Trophoblast cell (in vitro differentiated cells and primary cell): ENCODE measurements around the gene RNF31.

Experiments
- DNase-seq, 2 donors: peaks; one replicate each; pipeline ENCODE4 v3.0.0-alpha.2; 2016
- H2AFZ ChIP-seq: 2 replicates; pipeline ENCODE4 v1.6.1; 2013; ENCODE audit warnings: low read length, moderate library complexity, mild to moderate bottlenecking; ENCODE audit not compliant: insufficient read depth, poor library complexity
- H2AK5ac ChIP-seq: 2 replicates; pipeline ENCODE4 v1.6.1; 2013; ENCODE audit warnings: mild to moderate bottlenecking, low read length
- H2BK120ac ChIP-seq: 2 replicates; pipeline ENCODE4 v1.6.1; 2013; ENCODE audit warnings: low read length, mild to moderate bottlenecking, moderate library complexity; ENCODE audit not compliant: insufficient read depth, poor library complexity
- H2BK12ac ChIP-seq: 2 replicates; pipeline ENCODE4 v1.6.1; 2013; ENCODE audit warnings: mild to moderate bottlenecking, low read length, moderate library complexity
- H2BK5ac ChIP-seq: 2 replicates; pipeline ENCODE4 v1.6.1; 2013; ENCODE audit warnings: low read length, low read depth, moderate library complexity, mild to moderate bottlenecking; ENCODE audit not compliant: poor library complexity
- H3K14ac ChIP-seq: 2 replicates; pipeline ENCODE4 v1.6.1; 2013; ENCODE audit warnings: mild to moderate bottlenecking, low read length
- H3K18ac ChIP-seq: 2 replicates; pipeline ENCODE4 v1.6.1; 2013; ENCODE audit warnings: mild to moderate bottlenecking, low read length
- H3K23ac ChIP-seq: 2 replicates; pipeline ENCODE4 v1.6.1; 2013; ENCODE audit warnings: low read length
- H3K27ac ChIP-seq: 2 replicates; pipeline ENCODE4 v1.5.1; 2013; ENCODE audit warnings: low read depth, mild to moderate bottlenecking, inconsistent platforms, low read length, moderate library complexity
- H3K27me3 ChIP-seq: 2 replicates; pipeline ENCODE4 v1.6.1; 2013; ENCODE audit warnings: inconsistent platforms, mild to moderate bottlenecking, low read length, moderate library complexity; ENCODE audit not compliant: insufficient read depth
- H3K36me3 ChIP-seq, 2 experiments: 1 replicate in 1 of 2; 2 replicates in 1 of 2; pipeline ENCODE4 v1.6.1; 2013; ENCODE audit warnings: low read length in 2 of 2, mild to moderate bottlenecking in 2 of 2, moderate library complexity in 1 of 2; ENCODE audit not compliant: insufficient read depth in 2 of 2, control insufficient read depth in 1 of 2
- H3K4ac ChIP-seq: 2 replicates; pipeline ENCODE4 v1.6.1; 2013; ENCODE audit warnings: low read depth, mild to moderate bottlenecking, low read length, moderate library complexity
- H3K4me1 ChIP-seq, 2 experiments: 1 replicate in 1 of 2; 2 replicates in 1 of 2; pipeline ENCODE4 v1.6.1; 2013; ENCODE audit warnings: low read length in 2 of 2, mild to moderate bottlenecking in 2 of 2, moderate library complexity in 1 of 2; ENCODE audit not compliant: insufficient read depth in 2 of 2, control insufficient read depth in 1 of 2
- H3K4me2 ChIP-seq: 2 replicates; pipeline ENCODE4 v1.6.1; 2013; ENCODE audit warnings: inconsistent platforms, mild to moderate bottlenecking, low read length, moderate library complexity
- H3K4me3 ChIP-seq: 2 replicates; pipeline ENCODE4 v1.5.1; 2013; ENCODE audit warnings: mild to moderate bottlenecking, low read depth, low read length, inconsistent platforms
- H3K79me1 ChIP-seq: one replicate; pipeline ENCODE4 v1.6.1; 2013; ENCODE audit warnings: low read length
- H3K79me2 ChIP-seq: 2 replicates; pipeline ENCODE4 v1.6.1; 2013; ENCODE audit warnings: low read length, mild to moderate bottlenecking; ENCODE audit not compliant: control insufficient read depth, insufficient read depth, poor library complexity
- H3K9ac ChIP-seq: 2 replicates; pipeline ENCODE4 v1.6.1; 2013; ENCODE audit warnings: mild to moderate bottlenecking, low read length
- H3K9me3 ChIP-seq: 2 replicates; pipeline ENCODE4 v1.6.1; 2013; ENCODE audit warnings: low read depth, mild to moderate bottlenecking, control low read depth, inconsistent platforms, low read length; ENCODE audit not compliant: insufficient read depth
- H4K12ac ChIP-seq: 2 replicates; pipeline ENCODE4 v1.6.1; 2013; ENCODE audit warnings: low read depth, mild to moderate bottlenecking, low read length, moderate library complexity
- H4K8ac ChIP-seq: 2 replicates; pipeline ENCODE4 v1.6.1; 2013; ENCODE audit warnings: low read depth, mild to moderate bottlenecking, low read length, moderate library complexity
- H4K91ac ChIP-seq: one replicate; pipeline ENCODE4 v1.6.1; 2013; ENCODE audit warnings: low read depth, mild to moderate bottlenecking, low read length, moderate library complexity
- WGBS: extraction: QIAGEN DNeasy Blood & Tissue Kit; methylation state at CpG from one replicate; pipeline ENCODE4 v1.1.7; 2013; ENCODE audit warnings: missing lambda C conversion rate; ENCODE audit not compliant: insufficient read length, insufficient coverage; ENCODE audit errors: extremely low coverage; 5-methylcytosine and 5-hydroxymethylcytosine counted together

Gene RNF31

GRCh38 chr14:24133735-24134134 is 13.6 kb upstream of the RNF31 start:
- no peak overlapping the region for H3K4me3 ChIP-seq
- H3K9me3 ChIP-seq = no peaks in the 10 kb centered on the region
- no peak overlapping the region for H2BK12ac ChIP-seq
- H2BK5ac ChIP-seq = no peak overlapping the region
- H3K9ac ChIP-seq = no peak overlapping the region
- no peak overlapping the region for H3K14ac ChIP-seq
- H3K79me2 ChIP-seq = peaks cover 3% of the 10 kb centered on the region
- no peak for DNase-seq
- peaks cover 5% of the 10 kb centered on the region for H3K79me1 ChIP-seq
- no CpG with 5 or more reads among the region's 1 CpG for WGBS
- no peak overlapping the region for H4K12ac ChIP-seq
- H3K4me1 ChIP-seq = peaks cover 6 to 10% of the 10 kb centered on the region in 2 experiments
- H2AK5ac ChIP-seq = no peak overlapping the region
- H3K23ac ChIP-seq = no peak overlapping the region
- no peak overlapping the region for H3K4ac ChIP-seq
- no peaks in the 10 kb centered on the region for H3K27me3 ChIP-seq
- H2BK120ac ChIP-seq = no peak overlapping the region
- no peak overlapping the region for H3K4me2 ChIP-seq
- H2AFZ ChIP-seq = no peak overlapping the region
- no peak overlapping the region for H3K18ac ChIP-seq
- peaks cover 9 to 10% of the 10 kb centered on the region in 2 experiments for H3K36me3 ChIP-seq
- no peak overlapping the region for H4K8ac ChIP-seq
- H4K91ac ChIP-seq = no peak overlapping the region
- H3K27ac ChIP-seq = no peak overlapping the region

GRCh38 chr14:24135584-24135833 is 11.8 kb upstream of the RNF31 start:
- Histone ChIP-seq H3K9me3 (peaks cover 1% of the 10 kb centered on the region), H3K4me3 (peak overlapping the region; percentile 96), H4K91ac (no peak overlapping the region), H3K4me2 (peak overlapping the region; percentile 78), H2BK12ac (no peak overlapping the region), H4K8ac (peak overlapping the region; percentile 41), H3K27me3 (no peaks in the 10 kb centered on the region), H3K79me2 (peaks cover 3% of the 10 kb centered on the region), H3K27ac (no peak overlapping the region), H4K12ac (no peak overlapping the region), H3K79me1 (peaks cover 5% of the 10 kb centered on the region), H2BK5ac (no peak overlapping the region), H3K4me1 (peaks cover 6 to 10% of the 10 kb centered on the region in 2 experiments), H3K18ac (no peak overlapping the region), H3K14ac (no peak overlapping the region), H3K36me3 (peaks cover 19% of the 10 kb centered on the region in 2 experiments), H2AFZ (peak overlapping the region; percentile 48), H3K23ac (no peak overlapping the region), H2BK120ac (no peak overlapping the region), H3K4ac (no peak overlapping the region), H3K9ac (no peak overlapping the region), H2AK5ac (no peak overlapping the region)
- DNase-seq = no peak
- WGBS = no CpG with 5 or more reads among the region's 9 CpGs

GRCh38 chr14:24135834-24136683 is 11.2 kb upstream of the RNF31 start, which contains the start of gene PSME1:
PSME1 (plus strand) TSS chr14:24136194; CDS start chr14:24136263, 69 bp downstream.
- peaks cover 1% of the 10 kb centered on the region for H3K9me3 ChIP-seq
- H3K9ac ChIP-seq = peak within 1 kb of the TSS; percentile 73
- peak within 1 kb of the TSS; percentile 67 for H4K91ac ChIP-seq
- H3K4me3 ChIP-seq = peak within 1 kb of the TSS; percentile 96
- peaks cover 6 to 10% of the 10 kb centered on the region in 2 experiments for H3K4me1 ChIP-seq
- peak within 1 kb of the TSS; percentile 84 for H4K8ac ChIP-seq
- H2AFZ ChIP-seq = peak within 1 kb of the TSS; percentile 61
- peak within 1 kb of the TSS; percentile 78 for H3K4me2 ChIP-seq
- peak; percentile 82 to 88 for DNase-seq
- H3K79me2 ChIP-seq = peaks cover 6% of the 10 kb centered on the region
- H3K79me1 ChIP-seq = peaks cover 9% of the 10 kb centered on the region
- peak within 1 kb of the TSS; percentile 46 for H3K14ac ChIP-seq
- H4K12ac ChIP-seq = peak within 1 kb of the TSS; percentile 68
- H3K18ac ChIP-seq = peak within 1 kb of the TSS; percentile 54
- H3K27me3 ChIP-seq = no peaks in the 10 kb centered on the region
- no peak within 1 kb of the TSS for H2BK12ac ChIP-seq
- H2AK5ac ChIP-seq = peak within 1 kb of the TSS; percentile 20
- H3K23ac ChIP-seq = no peak within 1 kb of the TSS
- H2BK5ac ChIP-seq = no peak within 1 kb of the TSS
- no peak within 1 kb of the TSS for H3K4ac ChIP-seq
- H2BK120ac ChIP-seq = peak within 1 kb of the TSS; percentile 59
- H3K36me3 ChIP-seq = peaks cover 19% of the 10 kb centered on the region in 2 experiments
- H3K27ac ChIP-seq = no peak within 1 kb of the TSS
- WGBS = no CpG with 5 or more reads among the region's 75 CpGs

GRCh38 chr14:24136684-24137528 is 10.4 kb upstream of the RNF31 start:
- Histone ChIP-seq H3K4me1 (peaks cover 6 to 10% of the 10 kb centered on the region in 2 experiments), H2BK5ac (no peak overlapping the region), H3K79me2 (peaks cover 8% of the 10 kb centered on the region), H3K14ac (peak overlapping the region; percentile 46), H2AFZ (no peak overlapping the region), H2BK12ac (no peak overlapping the region), H4K91ac (peak overlapping the region; percentile 67), H3K9ac (no peak overlapping the region), H3K79me1 (peaks cover 13% of the 10 kb centered on the region), H3K4me2 (peak overlapping the region; percentile 78), H3K27me3 (no peaks in the 10 kb centered on the region), H4K12ac (no peak overlapping the region), H3K36me3 (peaks cover 19% of the 10 kb centered on the region in 2 experiments), H3K27ac (no peak overlapping the region), H4K8ac (no peak overlapping the region), H3K18ac (peak overlapping the region; percentile 54), H2AK5ac (peak overlapping the region; percentile 20), H3K4me3 (no peak overlapping the region), H3K4ac (no peak overlapping the region), H2BK120ac (no peak overlapping the region), H3K9me3 (peaks cover 1% of the 10 kb centered on the region), H3K23ac (no peak overlapping the region)
- no CpG with 5 or more reads among the region's 13 CpGs for WGBS
- DNase-seq = no peak
